GM12891 (cell line): Measurements from ENCODE around the gene PMPCA.

Experiments
- POLR2A ChIP-seq: IDR thresholded peaks from 2 replicates; pipeline ENCODE4 v1.6.1; 2011; ENCODE audit warnings: low read depth, low read length, control low read depth
- POLR2AphosphoS5 ChIP-seq: IDR thresholded peaks from 2 replicates; pipeline ENCODE4 v1.6.1; 2011; ENCODE audit warnings: low read depth, low read length, control low read depth
- SPI1 ChIP-seq: IDR thresholded peaks from 2 replicates; pipeline ENCODE4 v1.6.1; 2011; ENCODE audit warnings: low read depth, low read length, control low read depth

DNA sequence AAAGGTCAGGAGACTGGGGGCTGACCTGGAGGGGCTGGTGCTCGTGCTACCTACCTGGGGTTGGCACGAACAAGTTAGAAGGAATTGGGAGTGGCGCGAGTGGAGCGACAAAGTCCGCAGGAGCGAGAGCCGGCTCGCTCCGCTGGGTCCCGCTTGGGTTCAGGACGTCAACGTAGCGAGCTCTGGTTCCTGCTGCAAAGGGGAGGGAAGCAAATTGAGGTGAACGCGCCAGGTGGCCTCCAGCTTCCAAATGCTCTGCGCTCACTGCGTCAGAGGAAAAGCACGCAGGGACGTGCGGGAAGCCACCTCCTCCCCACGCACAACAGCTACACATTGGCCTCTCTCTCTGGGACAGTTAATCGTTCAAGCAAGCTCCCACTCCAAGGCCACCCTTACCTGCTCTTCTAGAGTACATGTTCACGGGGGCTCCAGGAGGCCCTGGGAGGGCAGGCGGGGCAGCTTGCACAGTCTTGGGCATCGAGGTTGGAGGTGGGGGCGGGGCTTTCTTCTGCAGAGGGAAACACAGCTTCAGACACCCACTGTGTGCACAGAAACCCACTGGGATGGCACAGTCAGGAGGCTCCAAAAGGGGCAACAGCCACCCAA lies 36.8 kb downstream of the PMPCA start:
- no peak for TF ChIP-seq POLR2AphosphoS5
- TF ChIP-seq POLR2A: no peak
- TF ChIP-seq SPI1: no peak
